Globus pallidus (tissue), 1 donor: ENCODE results near the gene MOB3C.

Experiments used
- DNase-seq: peaks from one replicate; pipeline ENCODE4 v3.0.0-alpha.2; 2015; ENCODE audit warnings: low spot score

The MOB3C gene

GRCh38 chr1:46606255-46606965 lies 10.2 kb downstream of the MOB3C start:
- DNase-seq: no peak

GRCh38 chr1:46605232-46605631 lies 11.4 kb downstream of the MOB3C start:
- no peak for DNase-seq

GRCh38 chr1:46603858-46604549 lies 12.6 kb downstream of the MOB3C start, which contains the start of gene MKNK1:
Gene MKNK1, minus strand, starts transcription at chr1:46604268. Its CDS starts 20,941 bp downstream, at chr1:46583327.
- DNase-seq: peak; percentile 84

- DNase-seq: no peak
Observed at GRCh38 chr1:46603481-46603857, 13.1 kb downstream of the MOB3C start.

- no peak for DNase-seq
Observed at GRCh38 chr1:46601257-46602007, 15.2 kb downstream of the MOB3C start.

- DNase-seq: no peak
Observed at GRCh38 chr1:46599059-46599970, 17.3 kb downstream of the MOB3C start.

GRCh38 chr1:46596846-46597245 lies 19.8 kb downstream of the MOB3C start:
- no peak for DNase-seq

- DNase-seq: no peak
Observed at GRCh38 chr1:46596036-46596435, 20.6 kb downstream of the MOB3C start.

GRCh38 chr1:46595127-46595526 lies 21.5 kb downstream of the MOB3C start:
- DNase-seq: peak; percentile 67

GRCh38 chr1:46594063-46594462 lies 22.5 kb downstream of the MOB3C start:
- no peak for DNase-seq

- no peak for DNase-seq
Observed at GRCh38 chr1:46592823-46593222, 23.8 kb downstream of the MOB3C start.

- no peak for DNase-seq
Observed at GRCh38 chr1:46589529-46589928, 27.1 kb downstream of the MOB3C start.

GRCh38 chr1:46587069-46587468 lies 29.5 kb downstream of the MOB3C start:
- peak; percentile 58 for DNase-seq

- DNase-seq: no peak
Observed at GRCh38 chr1:46585312-46585938, 31.2 kb downstream of the MOB3C start.

- no peak for DNase-seq
Observed at GRCh38 chr1:46583494-46583893, 33.1 kb downstream of the MOB3C start.

GRCh38 chr1:46582972-46583371 lies 33.6 kb downstream of the MOB3C start:
- no peak for DNase-seq

- no peak for DNase-seq
Observed at GRCh38 chr1:46581681-46582455, 34.7 kb downstream of the MOB3C start.

GRCh38 chr1:46580140-46580903 lies 36.3 kb downstream of the MOB3C start:
- no peak for DNase-seq

- no peak for DNase-seq
Observed at GRCh38 chr1:46577671-46578070, 38.9 kb downstream of the MOB3C start.

GRCh38 chr1:46576596-46576995 lies 40.0 kb downstream of the MOB3C start:
- DNase-seq: no peak
